HG02884 (cell line): ENCODE results near the gene SLC39A6.
A peak's percentile ranks its signal among the peaks of the same experiment; 100 is the strongest.
"Not testable (repeated sequence)": the region's sequence is repeated elsewhere in the genome, so short reads cannot be mapped to it uniquely, and the experiment has no call there.

Source experiments
- ATAC-seq: cut with Tn5 transposase; IDR thresholded peaks from one replicate; pipeline ENCODE4 v1.9.1; 2021; ENCODE audit warnings: mild to moderate bottlenecking, moderate library complexity; ENCODE audit not compliant: unreplicated experiment

The SLC39A6 gene

DNA sequence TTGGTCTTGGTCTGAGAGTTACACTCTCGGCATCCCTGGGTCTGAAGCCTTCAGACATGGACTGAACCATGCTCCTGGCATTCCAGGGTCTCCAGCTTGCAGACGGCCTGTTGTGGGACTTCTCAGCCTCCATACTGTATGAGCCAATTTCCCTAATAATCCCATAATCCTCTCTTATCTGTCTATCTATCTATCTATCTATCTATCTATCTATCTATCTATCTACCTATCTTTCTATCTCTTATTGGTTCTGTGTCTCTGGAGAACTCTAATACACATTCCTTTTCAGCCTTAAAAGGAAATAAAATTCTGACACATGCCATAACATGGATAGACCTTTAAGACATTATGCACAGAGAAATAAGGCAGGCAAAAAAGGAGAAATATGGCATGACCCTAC is 24.4 kb downstream of the SLC39A6 start:
- no peak for ATAC-seq

DNA sequence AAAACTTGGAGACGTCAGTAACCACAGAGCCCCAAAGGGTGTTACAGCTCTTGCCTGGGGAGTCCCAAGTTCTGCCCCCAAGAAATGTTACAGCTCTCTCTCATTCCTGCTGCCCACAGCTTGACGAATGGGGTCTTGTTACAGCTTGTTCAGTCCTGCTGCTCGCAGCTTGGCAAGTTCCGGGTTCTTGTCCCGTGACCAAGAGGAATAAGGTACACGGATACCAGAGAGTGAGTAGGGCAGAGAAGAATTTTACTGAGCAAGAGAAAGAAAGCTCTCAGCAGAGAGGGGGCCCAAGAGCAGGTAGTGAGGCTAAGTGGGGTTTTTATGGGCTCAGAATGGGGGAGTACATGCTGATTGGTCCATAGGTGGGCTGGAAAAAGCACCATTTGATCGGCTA is 27.2 kb downstream of the SLC39A6 start:
- ATAC-seq, result no peak

DNA sequence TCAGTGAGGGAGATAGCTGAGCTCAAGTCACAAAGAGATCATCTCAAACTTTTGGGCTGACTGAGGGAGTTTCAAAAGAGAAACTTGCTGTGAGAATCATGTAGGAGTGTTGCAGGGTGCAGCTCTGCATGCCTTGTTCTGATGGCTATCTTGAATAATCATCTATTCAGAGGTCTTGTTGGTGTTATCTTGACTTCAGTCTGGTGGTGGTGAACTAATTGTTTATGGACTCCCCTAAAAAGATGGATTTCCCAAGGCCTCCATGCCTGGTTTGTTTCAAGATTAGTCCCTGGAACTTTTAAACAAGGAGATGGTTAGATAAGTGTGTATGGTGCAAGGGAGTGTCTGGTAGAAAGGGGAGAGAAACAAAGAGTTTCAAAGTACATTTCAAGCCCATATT is 29.8 kb downstream of the SLC39A6 start:
- no peak for ATAC-seq

DNA sequence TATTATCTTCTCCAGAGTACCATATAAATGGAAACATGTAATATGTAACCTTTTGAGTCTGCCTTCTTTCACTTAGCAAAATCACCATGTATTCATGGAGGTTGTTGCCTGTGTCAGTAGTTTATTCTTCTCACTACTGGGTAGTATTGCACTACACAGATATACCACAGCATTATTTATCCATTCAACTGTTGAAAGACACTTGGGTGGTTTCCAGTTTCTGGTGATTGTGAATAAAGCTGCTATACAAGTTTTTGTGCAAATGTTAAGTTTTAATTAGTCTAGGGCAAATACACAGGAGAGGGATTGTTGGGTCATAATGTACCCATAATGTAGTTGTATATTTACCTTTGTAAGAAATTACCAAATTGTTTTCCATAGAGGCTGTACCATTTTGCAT is 32.2 kb downstream of the SLC39A6 start:
- ATAC-seq, result no peak

DNA sequence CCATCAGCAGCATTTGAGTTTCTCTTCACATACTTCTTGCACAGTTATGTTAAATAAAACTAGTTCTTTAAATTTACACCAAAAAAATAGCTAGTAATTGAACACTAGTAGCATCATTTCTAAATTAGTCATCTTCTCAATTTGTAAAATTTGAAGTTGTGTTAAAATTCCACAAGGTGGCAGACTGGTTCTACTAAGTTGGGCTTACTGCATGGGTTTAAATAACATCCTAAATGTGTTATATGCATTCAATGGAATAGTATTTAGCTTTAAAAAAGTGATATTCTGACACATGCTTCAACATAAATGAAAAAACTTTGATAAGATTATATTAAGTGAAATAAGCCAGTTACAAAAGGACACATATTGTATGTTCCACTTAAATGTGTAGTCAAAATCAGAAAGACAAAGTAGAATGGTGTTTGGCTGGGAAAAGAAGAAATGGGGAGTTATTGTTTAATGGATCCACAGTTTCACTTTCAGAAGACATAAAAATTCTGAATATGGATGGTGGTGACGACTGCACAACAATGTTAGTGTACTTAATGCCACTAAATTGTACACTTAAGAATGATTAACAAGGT is 33.1 kb downstream of the SLC39A6 start:
- ATAC-seq, result no peak

DNA sequence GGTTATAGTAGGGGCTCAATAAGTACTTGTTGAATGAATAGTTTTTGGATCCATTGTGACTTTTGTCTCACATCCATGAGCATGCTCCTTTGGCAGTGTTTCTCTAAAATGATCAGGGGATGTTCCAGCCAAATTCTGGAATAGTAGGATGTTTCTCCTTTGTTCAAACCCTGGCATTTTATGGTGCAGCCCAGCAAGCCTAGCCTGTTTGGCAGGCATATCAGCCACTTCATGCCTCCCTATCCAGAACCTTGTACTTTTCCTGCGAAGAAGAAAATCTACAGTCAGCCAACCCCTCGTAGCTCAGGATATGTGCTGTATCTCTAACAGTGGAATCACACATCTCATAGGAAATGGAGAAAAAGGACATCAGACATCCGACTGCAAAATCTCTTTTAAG is 34.7 kb downstream of the SLC39A6 start:
- ATAC-seq, result no peak

DNA sequence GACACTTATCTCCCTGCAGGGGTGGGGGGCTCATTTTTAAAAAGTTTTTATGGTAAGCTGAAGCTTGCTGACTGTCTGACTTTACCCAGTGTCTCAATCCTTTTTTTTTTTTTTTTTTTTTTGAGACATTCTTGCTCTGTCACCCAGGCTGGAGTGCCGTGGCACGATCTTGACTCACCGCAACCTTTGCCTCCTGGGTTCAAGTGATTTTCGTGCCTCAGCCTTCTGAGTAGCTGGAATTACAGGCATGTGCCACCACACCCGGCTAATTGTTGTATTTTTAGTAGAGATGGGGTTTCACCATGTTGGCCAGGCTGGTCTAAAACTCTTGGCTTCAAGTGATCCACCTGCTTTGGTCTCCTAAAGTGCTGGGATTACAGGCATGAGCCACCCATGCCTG is 37.0 kb downstream of the SLC39A6 start:
- not testable (repeated sequence) for ATAC-seq

DNA sequence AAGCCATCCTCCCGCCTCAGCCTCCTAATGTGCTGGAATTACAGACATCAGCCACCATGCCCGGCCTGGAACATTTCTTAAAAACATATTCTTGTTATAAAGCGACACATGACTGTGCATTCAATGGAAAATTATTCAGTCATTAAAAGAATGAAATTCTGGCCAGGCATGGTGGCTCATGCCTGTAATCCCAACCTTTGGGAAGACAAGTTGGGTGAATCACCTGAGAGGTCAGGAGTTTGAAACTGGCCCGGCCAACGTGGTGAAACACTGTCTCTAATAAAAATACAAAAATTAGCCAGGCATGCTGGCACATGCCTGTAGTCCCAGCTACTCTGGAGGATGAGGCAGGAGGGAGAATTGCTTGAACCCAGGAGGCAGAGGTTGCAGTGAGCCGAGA is 40.1 kb downstream of the SLC39A6 start:
- no peak for ATAC-seq

DNA sequence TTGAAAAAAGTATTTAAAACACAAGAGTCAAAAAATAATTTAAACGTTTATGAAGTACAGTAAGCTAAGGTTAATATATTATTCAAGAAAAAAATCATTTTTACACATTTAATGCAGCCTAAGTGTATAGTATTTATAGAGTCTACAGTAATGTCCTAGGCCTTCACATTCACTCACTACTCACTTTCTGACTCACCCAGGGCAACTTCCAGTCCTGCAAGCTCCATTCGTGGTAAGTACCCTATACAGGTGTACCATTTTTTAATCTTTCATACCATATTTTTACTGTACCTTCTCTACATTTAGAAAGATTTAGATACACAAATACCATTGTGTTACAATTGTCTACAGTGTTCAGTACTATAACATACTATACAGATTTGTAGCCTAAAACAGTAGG is 40.9 kb downstream of the SLC39A6 start:
- no peak for ATAC-seq

DNA sequence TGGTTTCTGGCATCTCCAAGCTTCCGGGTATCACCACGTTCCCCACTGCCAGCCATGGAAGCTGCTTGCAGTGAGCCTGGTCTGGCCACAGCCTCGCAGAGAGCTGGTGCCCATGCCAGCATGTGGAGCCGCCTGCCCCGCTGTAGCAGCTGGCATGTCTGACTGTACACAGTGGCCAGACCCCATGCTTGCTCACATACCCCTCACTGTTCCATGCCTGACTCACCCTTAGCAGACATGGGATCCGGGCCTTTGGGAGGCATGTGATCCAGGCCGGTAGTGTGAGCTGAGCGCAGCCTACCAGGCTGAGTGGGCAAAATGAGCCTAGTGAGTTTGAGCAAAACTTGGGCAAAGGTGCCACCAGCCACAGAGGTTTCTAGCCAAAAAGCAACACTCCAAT is 43.0 kb downstream of the SLC39A6 start:
- ATAC-seq, result no peak

DNA sequence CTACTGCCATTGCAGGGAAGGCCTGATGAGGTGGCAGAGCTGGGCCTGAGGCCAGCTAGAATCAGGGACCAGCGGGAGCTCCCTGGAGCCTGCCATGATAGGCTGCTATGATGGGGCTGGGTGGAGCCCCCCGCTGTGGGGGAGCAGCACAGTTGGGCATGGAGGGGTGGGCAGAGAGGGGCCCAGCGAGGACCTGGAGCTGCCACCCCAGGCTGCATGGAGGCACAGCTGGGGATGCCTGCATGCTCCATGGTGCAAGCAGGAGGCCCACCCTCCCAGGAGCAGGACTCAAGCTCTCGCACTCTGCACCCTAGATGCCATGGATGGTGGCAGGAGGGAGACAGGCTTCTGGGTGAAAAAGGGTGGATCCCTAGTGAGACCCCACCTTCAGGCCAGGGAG is 43.9 kb downstream of the SLC39A6 start:
- no peak for ATAC-seq

DNA sequence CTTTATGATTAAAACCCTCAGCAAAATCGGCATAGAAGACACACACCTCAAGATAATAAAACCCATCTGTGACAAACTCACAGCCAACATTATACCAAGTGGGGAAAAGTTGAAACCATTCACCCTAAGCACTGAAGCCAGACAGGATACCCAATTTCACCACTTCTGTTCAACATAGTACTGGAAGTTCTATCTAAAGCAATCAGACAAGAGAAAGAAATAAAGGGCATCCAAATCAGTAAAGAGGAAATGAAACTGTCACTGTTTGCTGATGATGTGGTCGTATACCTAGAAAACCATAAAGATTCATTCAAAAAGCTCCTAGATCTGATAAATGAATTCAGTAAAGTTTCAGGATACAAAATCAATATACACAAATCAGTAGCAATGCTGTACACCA is 45.4 kb downstream of the SLC39A6 start:
- ATAC-seq, result no peak

DNA sequence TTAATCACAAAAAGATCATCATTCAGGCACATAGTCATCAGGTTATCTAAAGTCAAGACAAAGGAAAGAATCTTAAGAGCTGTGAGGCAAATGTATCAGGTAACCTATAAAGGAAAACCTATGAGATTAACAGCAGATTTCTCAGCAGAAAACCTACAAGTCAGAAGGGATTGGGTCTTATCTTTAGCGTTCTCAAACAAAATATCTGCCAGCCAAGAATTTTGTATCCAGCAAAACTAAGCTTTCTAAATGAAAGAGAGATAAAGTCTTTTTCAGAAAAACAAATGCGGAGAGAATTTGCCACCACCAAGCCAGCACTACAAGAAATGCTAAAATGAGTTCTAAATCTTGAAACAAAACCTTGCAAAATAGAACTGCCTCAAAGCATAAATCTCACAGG is 48.0 kb downstream of the SLC39A6 start:
- not testable (repeated sequence) for ATAC-seq

DNA sequence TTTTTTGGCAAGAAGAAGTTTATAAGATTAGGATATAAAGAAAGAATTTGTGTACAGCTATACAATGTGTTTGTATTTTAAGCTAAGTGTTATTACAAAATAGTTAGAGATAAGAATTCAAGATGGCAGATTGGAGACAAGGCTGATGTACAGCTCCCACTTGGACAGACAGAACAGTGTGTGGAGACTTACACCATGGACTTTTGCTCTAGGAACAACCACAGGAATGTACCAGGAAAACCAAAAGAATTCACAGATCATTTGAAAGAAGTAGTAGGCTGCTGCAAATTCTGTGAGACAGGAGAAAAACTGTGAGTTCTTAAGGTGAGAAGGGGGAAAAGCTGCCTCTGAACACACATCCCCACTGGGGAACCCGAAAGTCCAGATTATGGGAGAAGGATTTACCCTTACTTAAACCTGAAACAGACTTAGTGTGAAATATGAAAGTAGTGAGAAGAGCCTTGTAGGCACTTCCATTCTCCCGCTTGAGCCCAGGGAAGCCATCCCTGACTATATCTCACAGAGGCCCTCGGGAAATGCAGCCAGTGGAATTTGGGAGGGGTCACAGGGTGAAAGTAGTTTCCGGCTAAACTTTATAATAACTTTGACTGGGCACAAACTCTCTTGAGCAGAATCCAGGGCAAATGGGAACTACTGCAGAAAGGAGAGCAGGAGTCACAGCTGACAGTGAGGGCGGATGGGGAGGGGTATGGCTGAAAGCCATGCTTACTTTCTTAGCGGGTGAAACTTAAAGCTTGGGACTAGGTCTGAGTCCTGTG is 50.2 kb downstream of the SLC39A6 start:
- ATAC-seq, result no peak

DNA sequence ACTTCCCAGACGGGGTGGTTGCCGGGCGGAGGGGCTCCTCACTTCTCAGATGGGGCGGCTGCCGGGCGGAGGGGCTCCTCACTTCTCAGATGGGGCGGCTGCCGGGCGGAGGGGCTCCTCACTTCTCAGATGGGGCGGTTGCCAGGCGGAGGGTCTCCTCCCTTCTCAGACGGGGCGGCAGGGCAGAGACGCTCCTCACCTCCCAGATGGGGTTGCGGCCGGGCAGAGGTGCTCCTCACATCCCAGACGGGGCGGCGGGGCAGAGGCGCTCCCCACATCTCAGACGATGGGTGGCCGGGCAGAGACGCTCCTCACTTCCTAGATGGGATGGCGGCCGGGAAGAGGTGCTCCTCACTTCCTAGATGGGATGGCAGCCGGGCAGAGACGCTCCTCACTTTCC is 51.4 kb downstream of the SLC39A6 start:
- ATAC-seq, result not testable (repeated sequence)

DNA sequence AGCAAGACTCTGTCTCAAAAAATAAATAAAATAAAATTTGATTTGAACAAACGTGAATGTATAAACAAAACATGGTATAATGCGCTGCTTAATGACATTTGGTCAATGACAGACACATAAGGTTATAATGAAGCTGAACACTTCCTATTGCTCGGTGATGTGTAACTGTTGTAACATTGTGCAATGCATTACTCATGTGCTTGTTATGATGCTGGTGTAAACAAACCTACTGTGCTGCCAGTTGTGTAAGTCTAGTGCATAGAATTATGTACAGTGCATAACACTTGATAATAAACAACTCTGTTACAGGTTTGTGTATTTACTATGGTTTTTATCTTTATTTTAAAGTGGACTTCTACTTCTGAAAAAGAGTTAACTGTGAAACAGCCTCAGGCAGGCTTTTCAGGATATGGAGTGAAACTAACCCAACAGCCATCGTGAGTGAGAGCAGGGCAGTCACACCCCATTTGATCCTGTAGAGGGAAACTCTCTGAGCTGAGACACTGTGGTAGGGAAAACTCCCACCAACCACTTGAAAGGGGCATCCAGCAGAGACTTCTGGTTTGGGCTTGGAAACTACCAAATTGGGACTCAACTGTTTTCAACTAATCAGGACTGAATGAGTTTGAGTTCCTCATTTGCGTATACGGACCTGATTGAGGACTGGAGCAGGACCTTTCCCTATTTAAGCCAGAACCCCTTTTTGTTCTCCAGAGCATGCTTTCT is 53.1 kb downstream of the SLC39A6 start:
- no peak for ATAC-seq

DNA sequence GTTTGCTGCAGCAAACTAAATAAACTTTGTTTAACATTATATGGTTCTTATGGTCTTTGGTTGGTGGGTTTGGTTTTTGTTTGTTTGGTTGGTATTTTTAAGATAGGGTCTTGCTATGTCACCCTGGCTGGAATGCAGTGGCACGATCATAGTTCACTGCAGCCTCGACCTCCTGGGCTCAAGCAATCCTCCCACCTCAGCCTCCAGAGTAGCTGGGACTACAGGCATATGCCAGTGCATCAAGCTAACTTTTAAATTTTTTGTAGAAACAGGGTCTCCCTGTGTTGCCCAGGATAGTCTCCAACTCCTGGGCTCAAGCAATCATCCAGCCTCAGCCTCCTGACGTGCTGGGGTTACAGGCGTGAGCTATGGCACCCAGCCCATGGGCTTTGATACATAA is 54.7 kb downstream of the SLC39A6 start:
- no peak for ATAC-seq

DNA sequence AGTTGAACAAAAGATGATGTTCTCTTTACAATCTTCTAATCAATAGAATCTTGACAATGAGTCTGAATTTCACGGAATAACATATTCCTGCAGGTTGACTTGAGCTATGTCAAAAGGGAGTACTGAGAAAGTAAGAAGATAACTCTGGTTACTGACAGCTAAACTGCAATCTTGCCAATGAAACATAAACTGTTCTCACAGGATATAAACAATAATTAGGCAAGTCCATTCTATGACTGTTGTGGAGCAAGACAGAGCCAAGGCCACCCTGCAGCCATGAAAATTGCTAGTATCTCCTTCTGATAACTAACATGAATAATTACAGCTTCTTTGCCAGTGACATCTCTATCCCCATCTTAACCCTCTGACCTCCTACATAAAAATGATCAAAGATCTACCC is 55.5 kb downstream of the SLC39A6 start:
- ATAC-seq, result no peak

DNA sequence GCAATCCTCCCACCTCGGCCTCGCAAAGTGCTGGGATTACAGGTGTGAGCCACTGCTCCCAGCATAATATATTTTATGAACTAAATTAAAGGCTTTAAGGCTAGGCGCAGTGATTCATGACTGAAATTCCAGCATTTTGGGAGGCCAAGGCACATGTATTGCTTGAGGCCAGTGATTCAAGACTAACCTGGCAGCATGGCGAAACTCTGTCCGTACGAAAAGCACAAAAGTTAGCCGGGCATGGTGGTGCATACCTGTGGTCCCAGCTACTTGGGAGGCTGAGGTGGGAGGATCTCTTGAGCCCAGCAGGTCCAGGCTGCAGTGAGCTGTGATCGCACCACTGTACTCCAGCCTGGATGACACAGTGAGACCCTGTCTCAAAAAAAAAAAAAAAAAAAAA is 56.7 kb downstream of the SLC39A6 start:
- ATAC-seq, result not testable (repeated sequence)

DNA sequence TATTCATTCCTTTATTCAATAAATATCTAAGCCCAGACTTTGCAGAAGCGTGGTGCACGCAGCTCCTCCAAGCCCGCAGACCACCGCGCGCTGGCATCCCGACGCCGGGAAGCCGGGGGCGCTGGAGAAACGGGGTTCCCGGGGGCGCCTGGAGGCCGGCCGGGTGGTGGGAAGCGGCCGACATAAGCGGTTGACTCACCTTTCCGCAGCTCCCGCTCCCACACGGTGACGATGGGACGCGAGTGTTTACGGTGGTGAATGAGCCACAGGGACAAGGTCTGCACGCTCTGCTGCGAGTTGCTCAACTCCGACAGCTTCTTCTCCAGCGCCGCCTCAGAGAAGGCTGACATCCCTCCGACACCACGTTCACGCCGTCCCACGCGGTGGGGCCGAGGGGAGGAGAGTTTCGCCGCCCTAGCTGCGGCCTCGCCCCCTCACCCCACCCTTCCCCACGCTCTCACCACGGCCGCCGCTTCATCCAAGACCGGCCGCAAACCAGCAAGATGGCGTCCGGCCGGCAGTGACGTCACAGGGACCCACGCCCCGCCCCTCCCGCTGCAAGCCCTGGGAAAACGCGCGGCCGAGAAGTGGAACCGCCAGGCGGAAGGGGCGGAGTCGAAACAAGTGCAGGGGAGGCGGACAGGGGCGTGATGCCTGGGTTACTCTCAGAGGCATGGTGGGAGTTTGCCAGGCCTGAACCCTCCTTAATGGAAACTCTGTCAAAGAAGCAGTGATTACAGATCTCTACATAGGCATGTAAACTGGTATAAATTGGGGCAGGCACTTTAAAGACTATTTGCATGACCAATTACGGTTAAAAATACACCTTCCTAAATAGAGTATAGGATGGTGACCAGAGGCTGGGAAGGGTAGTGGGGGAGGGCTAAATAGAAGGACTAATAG is 61.8 kb downstream of the SLC39A6 start, which contains the start of gene RPRD1A:
Gene RPRD1A, minus strand, starts transcription at position 505 of the 903 bp plus-strand sequence. Its CDS starts 155 bp downstream, at position 350.
- peak; percentile 87 for ATAC-seq

DNA sequence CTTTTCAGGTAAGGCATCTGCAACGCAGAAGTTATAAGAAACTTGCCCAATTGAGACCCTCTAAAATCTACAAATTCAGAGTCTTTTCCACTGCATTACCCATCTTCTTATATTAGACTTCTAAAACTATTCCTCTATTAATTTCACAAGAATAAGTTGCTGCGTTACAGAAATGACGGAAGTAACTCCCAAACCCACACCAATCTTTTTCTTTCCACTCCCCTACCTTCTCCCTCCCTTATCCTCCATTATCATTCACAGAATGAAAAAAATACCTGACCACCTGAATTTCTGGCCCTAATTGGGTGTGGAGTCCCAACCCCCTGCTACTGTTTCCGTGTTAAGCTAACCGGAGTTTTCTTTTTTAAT is 62.5 kb downstream of the SLC39A6 start:
- peak; percentile 1 for ATAC-seq
